ENCODE measurements around the gene CRNN.
A peak's percentile ranks its signal among the peaks of the same experiment; 100 is the strongest.

Gene CRNN

DNA sequence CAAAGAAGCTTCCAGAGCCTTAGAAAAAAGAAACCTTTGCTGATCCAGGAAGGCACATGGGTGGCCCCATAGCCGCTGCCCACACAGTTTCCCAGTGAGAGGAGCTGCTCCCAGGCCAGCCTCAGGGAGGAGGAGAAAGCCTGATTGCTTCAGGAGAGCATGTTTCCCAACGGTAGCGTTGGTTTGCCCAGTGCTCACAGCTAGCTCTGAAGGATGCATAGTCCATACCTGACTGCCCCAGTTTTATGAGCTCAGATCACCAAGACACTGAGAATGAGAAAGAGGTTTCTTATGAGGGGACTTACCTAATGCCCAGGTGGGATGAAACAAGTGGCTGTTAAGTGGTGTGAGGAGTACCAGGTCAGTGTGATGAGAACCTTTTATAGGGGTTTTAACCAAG lies at the start of gene CRNN:
Gene CRNN (minus strand): TSS at position 355 of the 400 bp plus-strand sequence. CDS start 2,030 bp downstream, outside the sequence.
- DNase-seq, result no peak

- DNase-seq, result no peak
Observed at GRCh38 chr1:152462636-152463035, 48.6 kb upstream of the CRNN start.

- DNase-seq, result peak; percentile 59 to 68
Observed at GRCh38 chr1:152461544-152461943, 47.5 kb upstream of the CRNN start.

DNA sequence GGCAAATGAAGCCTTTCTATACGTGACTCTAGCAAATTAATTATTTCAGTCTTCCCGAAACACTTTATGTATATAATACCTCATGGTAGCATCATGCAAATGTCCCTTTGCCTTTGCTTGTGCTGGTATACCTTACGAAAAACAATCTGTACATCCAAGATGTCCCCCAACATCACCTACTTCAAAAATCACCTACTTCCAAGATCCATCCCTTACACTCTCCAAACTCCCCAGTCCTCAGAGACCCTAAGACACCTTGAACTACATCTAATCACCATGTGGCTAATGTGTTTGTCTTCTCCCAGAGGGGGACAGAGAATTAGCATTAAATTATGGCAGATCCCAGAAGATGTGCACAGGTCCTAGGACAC lies 46.5 kb upstream of the CRNN start:
- no peak for DNase-seq

- DNase-seq, result peak; percentile 83
Observed at GRCh38 chr1:152459596-152460528, 45.8 kb upstream of the CRNN start.

DNA sequence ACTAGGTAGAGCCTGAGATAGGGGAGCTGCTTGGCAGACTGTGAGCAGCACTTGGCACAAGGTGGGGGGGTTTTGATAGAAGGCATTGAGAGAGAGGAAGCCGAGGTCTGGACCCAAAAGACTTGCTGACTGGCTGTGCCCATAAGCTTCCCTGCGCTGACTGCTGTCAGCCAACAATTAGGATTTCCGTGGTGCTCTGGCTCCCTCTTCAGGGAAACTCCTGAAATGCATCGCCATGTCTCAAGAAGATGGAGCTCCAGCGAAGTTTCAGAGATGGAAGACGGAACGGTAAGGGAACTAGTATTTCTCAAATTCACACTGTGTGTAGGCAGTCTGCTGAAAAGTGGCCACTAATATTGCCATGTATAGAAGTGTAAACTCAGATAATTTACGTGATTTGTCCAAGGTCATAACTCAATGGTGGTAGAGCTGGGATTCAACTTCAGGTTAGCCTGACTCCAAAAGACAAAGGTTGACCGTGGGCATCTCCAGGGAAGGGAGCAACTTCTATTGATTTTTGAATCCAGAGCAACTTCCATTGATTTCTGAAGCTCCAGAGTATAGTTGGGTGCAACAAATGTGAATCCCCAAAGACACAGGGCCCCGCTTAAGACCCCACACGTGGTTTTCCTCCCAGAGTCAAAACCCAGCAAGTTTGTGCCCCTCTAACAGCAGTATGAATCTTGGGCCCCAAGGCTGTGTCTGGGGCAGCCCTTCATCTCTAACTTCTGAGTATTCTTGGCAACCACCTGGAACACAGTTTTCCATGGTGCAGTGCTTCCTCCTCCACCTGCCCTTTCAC lies 44.5 kb upstream of the CRNN start:
- DNase-seq, result peak; percentile 87 to 88

- no peak for DNase-seq
Observed at GRCh38 chr1:152457561-152457960, 43.5 kb upstream of the CRNN start.

DNA sequence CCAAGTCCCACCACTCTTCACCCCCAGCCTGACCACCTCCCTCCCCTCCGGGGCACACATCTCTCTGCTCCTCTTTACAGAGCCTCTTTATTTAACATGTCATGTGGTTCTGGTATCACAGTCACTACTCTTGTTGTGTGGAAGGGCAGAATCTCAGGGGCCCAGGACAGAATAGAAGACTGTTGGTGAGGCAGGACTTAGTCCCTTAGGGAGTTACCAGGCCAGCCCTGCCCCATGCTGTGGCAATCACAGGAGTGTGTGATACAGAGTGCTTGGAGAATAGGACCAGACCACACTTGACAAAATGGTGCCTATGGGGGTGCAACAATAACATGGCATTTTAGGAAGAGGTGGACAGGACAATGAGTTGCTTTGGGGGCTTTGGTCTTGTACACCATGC lies 43.0 kb upstream of the CRNN start:
- no peak for DNase-seq

DNA sequence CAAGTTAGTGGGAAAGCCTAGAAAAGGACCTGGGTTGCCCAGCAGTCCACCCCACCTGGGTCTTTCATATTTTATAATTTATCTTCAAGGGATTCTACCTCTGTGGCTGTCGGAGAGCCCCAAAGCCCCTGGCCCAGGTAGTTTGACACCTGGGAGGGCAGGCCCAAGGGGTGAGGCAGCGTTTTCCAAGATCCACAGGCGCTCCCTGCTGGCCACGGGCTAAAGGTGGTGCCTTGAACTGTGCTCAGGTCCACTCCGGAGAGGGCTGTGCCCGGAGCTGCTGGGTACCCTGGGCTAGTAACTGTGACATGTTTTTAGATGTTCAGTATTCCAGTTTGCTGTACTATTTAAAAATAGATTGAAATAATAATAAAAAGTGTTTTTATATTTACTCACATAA lies 37.2 kb upstream of the CRNN start:
- no peak for DNase-seq

DNA sequence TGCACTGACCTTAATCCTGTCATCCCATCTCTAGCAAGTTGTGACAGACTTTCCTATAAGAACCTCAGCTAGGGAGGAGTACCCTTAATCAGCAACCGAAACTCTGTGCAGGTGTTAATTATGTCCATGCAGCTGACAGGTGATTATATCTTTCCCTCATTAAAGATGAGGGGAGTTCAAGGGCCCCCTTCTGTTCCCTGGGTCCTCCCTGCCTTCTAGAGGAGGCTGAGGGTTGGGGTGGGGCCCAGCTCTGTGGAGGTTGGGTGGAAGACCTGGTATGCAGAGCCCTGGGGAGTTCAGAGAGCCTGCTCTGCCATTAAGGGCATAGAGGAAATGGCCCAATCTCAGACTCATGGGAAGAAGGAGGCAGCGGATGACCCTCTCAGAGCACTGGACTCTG lies 35.6 kb upstream of the CRNN start:
- DNase-seq, result no peak

DNA sequence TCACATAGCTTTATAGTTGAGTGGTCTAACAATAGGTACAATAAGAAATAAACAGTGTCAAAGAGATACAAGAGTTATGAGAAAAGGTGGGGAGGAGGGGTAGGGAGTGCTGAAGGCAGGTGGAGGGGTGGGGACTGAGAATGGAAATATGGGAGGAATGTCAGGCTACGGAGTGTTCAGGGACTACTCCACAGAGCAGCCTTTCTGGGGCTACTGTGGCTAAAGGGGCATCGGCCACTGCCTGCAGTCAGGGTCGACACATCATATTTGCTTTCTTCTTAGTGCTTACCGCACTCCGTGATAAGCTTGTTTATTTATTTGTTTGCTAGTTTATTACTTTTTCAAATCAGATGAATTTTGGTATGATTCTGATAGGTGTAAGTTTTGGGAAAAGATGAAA lies 34.4 kb upstream of the CRNN start:
- DNase-seq, result no peak

DNA sequence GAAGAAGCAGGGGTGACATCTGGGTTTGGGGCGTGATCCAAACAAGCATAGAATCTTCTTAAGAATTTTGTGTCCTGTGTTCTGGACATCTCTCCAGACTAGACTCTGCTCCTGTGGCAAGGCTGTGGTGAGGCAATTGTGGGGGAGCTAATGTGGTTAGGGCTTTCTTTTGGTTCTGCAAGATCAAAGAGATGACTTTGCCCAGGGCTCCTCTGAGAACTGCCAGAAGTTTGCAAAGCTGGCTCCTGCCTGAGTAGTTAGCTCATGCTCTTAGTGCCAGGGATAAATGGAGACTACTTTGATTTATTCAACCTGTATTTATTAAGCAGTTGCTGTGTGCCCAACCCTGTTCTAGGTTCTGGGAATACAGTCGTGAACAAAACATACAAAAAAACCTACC lies 34.0 kb upstream of the CRNN start:
- DNase-seq, result no peak

- DNase-seq, result no peak
Observed at GRCh38 chr1:152447484-152447883, 33.4 kb upstream of the CRNN start.

- no peak for DNase-seq
Observed at GRCh38 chr1:152444045-152444444, 30.0 kb upstream of the CRNN start.

GRCh38 chr1:152442765-152443164 lies 28.7 kb upstream of the CRNN start:
- no peak for DNase-seq

GRCh38 chr1:152442301-152442700 lies 28.2 kb upstream of the CRNN start:
- DNase-seq, result no peak

DNA sequence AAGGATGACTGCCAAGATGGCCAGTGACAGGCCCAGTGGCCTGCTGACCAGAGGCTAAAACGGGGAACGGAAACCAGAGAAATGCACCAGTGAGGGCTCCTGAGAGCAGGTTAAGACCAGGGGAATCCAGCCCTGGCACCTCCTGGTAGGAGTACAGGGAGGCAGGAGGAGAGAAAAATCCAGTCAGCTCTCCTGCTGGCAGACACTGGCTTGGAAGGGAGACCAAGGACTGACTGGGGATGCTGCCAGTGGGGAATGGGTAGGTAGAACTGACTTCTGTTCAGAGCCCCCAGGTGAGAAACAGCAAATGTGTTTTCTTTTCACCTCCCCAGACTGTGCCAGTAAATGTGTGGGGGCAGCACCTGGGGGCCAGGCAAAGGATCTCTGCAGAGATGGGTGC lies 27.7 kb upstream of the CRNN start:
- DNase-seq, result no peak

GRCh38 chr1:152440635-152441471 lies 26.8 kb upstream of the CRNN start:
- DNase-seq, result peak; percentile 71 to 77

DNA sequence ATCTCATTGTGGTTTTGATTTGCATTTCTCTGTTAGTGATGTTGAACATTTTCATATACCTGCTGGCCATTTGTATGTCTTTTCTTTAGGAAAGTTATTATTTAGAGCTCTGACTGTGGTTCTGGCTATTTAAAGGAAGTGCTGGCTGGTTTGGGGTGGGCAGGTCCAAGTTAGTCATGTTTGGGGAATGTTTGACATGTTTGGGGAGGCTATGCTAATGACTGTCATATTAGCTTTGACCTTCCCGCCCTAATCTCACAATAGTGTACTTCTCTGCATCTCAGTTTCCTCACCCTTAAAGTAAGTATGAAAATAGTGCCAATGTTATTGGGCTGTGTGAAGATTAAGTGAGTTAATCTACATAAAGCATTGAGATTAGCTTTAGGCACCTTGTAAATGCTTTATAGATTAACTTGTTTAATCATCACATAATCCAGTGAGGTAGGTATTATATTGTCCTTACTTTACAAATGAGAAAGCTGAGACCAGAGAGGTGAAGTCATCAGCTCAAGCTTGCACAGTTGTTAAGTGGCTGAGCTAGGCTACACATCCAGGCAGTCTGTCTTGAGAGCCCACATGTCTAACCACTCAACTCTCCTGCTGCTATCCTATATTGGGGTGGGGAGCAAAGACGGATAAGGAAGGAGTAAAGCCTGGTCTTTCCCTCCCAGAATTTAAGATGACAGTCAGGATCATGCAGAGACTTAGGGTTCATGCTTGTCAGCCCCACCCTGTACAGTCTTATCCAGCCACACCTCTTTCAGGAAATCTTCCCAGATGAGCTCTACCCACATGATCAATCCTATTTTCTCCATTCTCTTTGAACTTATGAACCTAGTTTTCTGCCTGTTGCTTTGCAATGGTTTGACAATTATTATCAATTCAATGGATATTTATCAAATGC lies 22.8 kb upstream of the CRNN start:
- no peak for DNase-seq

GRCh38 chr1:152427458-152427857 lies 13.4 kb upstream of the CRNN start:
- DNase-seq, result no peak

DNA sequence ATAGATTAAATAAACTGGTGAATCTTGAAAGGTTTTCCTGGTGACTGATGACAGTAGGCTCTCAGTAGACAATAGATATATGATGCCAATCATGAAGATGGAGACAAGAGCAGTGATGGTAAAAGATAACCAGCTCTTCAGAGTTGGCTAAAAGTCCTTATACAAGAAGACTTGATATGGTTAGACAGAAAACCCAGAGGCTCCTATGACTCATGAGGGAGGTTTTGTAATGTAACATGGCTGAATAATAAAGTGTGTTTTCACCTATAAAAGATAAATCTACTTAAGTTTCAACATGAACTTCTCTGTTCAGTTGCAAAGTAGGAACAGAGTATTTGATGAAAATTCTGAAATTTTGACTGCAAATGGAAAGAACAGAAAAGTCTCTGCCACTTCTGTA lies 12.7 kb upstream of the CRNN start:
- no peak for DNase-seq

DNA sequence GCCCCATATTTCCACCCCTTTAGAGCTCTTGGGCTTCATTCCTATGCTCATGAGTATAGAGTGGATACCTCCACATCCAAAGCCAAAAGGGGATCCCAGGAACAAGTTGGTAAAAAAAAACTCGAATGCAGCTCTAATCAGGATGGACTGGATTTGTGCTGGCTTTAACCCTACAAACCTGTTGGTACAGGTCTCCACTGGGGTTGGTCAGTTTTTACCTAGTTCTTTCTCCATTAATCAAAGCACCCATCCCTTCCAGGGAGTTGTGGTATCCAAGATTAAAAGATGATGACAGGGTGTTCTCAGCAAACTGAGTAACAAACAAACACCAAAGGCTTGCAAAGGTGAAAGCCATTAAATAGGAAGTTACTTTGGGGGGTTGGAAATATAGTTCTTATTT lies 5.9 kb upstream of the CRNN start:
- no peak for DNase-seq

Measured in activated T-cell treated with anti-CD3 and anti-CD28 coated beads, Interleukin-2, amount 50 U/mL, for 48 hours (primary cell).